GM19023 (cell line): Measurements from ENCODE around the gene S100P.
"Not testable (repeated sequence)": the region's sequence is repeated elsewhere in the genome, so short reads cannot be mapped to it uniquely, and the experiment has no call there.

ENCODE experiments used
- ATAC-seq: cut with Tn5 transposase; IDR thresholded peaks from one replicate; pipeline ENCODE4 v1.9.1; 2021; ENCODE audit warnings: mild to moderate bottlenecking, moderate library complexity; ENCODE audit not compliant: unreplicated experiment

Gene S100P

DNA sequence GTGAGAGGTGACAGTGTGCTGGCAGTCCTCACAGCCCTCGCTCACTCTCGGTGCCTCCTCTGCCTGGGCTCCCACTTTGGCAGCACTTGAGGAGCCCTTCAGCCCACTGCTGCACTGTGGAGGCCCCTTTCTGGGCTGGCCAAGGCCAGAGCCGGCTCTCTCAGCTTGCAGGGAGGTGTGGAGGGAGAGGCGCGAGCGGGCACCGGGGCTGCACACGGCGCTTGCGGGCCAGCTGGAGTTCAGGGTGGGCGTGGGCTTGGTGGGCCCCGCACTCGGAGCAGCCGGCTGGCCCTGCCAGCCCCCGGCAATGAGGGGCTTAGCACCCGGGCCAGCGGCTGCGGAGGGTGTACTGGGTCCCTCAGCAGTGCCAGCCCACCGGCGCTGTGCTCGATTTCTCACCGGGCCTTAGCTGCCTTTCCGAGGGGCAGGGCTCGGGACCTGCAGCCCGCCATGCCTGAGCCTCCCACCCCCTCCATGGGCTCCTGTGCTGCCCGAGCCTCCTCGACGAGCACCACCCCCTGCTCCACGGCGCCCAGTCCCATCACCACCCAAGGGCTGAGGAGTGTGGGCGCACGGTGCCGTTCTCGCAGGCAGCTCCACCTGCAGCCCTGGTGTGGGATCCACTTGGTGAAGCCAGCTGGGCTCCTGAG is 21.0 kb upstream of the S100P start:
- not testable (repeated sequence) for ATAC-seq

DNA sequence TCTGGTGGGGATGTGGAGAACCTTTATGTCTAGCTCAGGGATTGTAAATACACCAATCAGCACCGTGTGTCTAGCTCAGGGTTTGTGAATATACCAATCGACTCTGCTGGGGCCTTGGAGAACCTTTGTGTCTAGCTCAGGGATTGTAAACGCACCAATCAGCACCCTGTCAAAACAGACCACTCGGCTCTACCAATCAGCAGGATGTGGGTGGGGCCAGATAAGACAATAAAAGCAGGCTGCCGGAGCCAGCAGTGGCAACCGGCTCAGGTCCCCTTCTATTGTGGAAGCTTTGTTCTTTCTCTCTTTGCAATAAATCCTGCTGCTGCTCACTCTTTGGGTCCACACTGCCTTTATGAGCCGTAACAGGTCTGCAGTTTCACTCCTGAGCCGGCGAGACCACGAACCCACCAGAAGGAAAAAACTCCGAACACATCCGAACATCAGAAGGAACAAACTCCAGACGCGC is 20.5 kb upstream of the S100P start:
- ATAC-seq: not testable (repeated sequence)

DNA sequence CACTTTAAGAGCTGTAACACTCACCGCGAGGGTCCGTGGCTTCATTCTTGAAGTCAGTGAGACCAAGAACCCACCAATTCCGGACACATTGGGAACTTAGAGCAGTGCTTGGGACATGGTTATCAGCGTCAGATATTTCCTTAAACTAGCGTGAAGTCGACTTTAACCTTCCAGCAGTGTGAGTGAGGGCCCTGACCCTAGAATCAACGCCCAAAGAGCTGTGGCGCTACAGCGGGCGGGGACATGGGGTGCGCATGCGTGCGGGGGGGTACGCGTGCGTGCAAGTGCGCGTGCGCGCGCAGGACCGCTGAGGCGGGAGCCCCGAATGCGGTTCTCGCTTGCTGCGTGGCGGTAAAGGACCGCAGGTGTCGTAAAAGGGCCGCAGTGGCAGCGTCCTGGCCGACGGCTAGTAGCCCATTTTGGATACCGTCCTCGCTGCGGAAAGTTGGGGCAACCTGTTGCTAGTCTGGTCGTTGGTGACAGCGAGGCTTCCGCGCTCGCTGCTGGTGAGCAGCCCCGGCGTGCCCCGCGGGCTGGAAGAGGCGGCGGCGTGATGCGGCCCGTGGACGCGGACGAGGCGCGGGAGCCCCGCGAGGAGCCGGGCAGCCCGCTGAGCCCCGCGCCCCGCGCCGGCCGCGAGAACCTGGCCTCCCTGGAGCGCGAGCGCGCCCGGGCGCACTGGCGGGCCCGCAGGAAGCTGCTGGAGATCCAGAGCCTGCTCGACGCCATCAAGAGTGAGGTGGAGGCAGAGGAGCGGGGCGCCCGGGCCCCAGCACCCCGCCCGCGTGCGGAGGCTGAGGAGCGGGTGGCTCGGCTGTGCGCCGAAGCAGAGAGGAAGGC is 19.8 kb upstream of the S100P start:
- ATAC-seq: peak; percentile 74

DNA sequence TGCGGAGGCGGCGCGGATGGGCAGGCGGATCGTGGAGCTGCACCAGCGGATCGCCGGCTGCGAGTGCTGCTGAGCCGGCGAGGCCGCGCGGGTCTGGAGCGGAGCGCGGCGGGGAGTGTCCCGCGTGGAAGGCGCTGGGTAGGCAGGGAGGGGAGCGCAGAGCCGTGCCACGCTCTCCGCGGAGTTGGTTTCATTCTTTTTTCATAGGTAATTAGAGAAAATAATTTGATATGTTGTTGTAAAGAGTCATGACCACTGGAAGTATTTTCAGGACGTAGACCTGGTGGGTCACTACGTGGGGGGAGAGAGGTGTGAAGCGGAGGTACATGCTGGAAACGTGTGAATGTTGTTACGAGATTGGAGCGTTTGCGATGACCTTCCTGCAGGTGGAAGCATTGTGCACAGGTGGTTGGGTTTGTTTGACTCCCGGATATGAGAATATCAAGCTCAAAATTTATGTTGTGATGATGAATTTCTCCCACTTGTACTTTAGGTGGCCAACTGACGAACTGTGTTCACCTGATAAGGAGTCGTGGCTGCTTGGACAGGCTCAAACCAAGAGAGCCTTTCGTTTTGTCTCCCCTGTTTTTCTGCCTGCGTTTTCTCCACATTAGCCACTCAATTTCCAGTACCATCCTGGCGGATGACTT is 19.1 kb upstream of the S100P start:
- peak; percentile 41 for ATAC-seq

DNA sequence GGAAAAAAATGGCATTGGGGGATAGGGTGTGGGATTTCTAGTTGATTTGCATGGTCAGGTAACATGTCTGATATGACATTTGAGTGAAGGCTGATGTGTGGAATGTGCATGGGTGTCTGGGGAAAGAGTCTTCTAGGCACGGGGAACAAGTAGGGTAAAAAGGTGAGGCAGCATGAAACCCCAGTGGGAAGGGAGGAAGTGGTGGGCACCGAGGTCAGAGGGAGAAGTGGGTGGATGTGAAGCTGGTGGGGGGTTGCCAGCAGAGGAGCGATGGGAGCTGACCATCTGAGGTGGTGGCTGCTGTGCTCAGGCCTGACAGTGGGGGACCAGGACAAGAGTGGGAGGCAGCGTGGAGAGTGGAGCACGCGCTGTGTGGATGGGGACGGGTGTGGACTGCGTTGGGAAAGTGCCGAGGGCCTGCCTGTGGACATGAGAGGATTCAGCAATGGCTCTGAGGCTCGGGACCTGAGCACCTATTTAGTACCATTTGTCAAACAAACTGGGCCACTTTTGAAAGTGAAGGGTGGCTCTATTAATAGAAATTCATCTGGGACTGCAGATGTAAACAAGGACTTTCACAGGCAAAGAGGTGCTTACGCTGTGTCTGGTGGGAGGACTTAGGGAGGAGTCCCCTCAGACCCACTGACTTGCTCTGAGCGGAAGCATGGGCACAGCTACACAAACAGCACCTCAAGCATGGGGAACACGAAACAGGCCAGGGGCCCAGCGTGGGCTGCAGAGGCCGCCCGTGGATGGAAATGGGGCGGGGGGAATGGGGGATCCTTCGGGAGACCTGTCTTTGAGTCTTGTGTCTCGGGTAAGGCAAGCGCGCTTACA is 16.7 kb upstream of the S100P start:
- ATAC-seq: no peak

DNA sequence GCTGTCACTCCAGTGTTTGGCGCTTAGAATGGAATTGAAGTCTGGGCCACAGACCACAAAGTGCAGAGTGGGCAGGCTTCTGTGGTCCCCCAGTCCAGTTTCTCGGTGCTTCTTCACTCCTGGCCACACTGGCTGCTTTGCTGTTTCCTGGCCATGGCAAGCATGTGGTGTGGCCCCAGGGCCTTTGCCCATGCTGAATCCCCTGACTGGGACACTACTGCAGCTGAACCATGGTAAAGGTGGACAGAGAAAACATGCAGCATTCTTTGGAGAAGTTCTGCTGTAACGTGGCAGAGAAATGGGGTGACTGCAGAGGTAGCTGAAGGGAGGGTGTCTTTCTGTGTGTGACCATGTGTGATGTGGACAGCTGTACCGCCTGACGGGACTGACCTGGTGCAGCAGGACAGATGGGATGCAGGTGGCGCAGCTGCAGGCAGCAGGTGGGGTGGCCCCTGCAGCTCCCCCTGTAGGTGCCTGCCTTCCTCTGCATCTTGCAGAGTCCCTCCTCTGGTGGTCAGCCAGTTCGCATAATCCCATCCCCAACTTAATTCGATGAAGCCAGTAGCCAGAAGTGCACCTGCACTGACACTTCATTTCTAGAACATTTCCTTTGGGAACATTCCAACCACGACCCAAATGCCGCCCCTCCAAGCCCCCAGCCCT is 13.2 kb upstream of the S100P start:
- ATAC-seq: no peak

DNA sequence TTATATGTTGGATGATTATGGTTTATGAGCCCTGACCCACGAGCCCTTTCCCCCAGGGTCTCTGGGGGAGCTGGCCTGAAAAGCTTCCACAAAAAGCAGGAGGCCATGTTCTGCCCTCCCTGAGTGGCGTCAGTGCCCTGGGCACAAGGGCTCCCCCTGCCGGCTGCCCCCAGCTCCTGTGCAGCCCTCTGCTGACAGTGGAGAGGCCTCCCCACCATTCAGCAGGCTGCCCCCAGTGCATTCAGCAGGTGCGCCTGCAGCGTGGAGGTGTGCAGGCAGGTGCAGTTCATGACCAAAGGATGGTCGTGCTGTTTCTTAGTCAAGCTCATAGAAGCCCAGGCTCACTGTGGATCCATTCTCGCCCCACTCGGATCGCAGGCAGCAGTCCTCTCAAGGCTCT is 12.5 kb upstream of the S100P start:
- no peak for ATAC-seq

DNA sequence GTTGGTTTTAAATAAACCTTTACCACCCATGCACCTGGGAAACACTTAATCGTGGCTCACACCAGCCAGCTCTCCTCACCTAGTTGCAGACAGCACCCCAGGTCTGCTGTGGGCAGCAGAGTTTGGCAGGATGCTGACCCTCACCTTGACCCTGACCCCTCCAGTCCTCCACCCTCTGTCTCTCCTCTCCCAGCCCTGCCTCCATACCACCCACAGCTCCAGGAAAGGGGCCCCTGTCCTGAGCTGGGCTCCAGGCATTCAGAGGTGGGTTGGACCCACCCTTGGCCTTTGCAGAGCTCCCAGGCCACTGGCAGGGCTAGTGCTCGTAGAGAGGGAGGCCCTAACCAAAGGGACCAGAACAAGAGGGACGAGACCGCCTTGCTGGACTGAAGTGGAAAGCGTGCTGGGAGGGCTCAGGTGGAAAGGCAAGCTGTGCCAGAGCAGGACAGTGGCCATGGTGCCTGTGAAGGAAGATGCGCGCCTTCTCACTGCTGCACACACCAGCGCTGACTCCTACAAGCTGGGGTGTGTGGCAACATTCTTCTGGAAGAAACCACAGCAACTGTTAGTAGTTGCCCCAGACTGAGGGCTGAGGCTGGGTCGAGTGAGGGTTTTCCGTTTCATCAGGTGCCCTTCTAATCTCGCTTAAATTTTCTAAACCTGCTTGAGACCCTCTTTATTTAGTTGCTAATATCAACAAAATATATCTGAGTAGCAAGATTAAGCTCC is 10.7 kb upstream of the S100P start:
- ATAC-seq: no peak

DNA sequence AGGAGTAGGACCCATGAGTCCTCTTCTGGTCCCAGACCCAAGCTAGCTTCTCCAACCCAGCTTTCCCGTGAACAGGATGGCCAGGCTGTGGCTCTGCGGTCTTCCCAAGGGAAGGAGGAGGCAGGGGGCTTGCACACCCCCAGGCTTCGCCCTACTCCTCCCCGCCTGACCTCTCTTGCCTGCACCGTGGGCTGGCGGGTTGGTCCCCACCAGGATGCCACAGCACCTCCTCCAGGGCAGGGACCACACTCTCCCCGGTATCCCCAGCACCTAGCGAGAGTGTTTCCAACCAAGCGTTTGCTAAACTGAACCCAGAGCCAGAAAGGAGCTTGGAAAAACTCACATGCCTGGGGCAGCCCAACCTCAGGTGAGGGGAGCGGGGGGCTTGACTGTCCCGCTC is 9.0 kb upstream of the S100P start:
- no peak for ATAC-seq

DNA sequence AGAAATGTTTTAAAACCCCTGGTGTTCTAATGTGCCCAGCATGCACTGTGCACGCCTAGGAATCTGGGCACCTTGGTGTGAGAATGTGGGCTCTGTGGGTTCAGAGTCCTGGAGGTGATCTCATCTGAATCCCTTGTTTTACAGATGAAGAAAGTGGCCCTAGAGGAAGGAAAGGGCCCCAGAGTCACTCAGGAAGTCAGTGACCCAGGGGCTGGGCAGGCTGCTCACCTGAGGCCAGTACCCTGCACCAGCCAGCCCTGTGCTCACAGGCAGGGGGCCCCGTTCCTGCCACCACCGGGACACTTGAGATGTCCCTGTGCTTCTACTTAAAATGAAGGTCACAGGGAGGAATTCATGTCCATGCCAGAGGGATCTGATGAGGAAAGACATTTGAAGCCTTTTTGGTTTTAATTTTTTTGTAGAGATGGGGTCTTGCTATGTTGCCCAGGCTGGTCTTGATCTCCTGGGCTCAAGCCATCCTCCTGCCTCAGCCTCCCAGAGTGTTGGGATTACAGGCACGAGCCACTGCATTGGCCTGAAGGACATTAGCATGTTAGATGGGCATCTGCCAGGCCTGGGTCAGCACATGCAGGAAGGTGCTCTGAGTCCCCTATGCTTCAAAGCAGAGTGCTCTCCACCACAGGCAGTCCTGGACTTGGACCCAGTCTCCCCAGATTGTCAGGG is 7.4 kb upstream of the S100P start:
- no peak for ATAC-seq

DNA sequence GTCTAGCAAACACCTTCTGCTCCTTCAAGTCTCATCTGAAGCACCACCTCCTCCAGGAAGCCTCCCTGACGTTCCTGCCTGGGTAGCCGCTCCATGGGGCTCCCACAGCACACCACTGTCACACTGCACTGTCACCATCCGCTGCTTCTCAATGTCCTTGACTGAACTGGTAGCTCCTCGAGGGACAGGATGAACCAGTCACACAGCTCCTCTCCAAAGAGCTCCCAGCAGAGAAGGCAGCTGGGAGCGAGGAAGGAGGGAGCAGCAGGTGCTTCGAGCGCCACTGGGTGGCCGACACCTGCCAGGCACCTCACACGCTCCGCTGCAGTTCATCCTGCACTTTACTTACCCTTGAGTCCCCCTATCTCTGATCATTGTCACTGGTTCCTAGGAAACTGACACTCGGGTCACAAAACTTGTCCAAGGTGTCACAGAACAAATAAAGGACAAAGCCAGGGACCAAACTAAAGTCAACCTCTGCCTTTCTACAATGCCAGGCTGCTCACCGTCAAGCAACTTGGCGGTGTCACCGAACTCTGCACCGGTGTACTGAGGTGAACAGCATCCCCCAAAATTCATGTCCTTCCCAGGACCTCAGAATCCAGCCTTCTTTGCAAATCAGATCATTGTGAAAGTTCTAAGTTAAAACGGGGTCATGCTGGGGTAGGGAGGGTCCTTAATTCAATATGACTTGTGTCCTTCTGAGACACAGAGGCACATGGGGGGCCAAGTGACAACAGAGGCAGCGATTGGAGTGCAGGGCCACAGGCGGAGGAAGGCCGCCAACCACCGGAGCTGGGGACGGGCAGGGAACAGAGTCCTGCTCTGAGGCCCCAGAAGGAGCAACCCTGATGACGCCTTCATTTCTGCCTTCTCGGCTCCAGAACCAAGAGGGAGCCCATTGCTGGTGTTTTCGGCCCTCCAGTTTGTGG is 5.5 kb upstream of the S100P start:
- no peak for ATAC-seq

DNA sequence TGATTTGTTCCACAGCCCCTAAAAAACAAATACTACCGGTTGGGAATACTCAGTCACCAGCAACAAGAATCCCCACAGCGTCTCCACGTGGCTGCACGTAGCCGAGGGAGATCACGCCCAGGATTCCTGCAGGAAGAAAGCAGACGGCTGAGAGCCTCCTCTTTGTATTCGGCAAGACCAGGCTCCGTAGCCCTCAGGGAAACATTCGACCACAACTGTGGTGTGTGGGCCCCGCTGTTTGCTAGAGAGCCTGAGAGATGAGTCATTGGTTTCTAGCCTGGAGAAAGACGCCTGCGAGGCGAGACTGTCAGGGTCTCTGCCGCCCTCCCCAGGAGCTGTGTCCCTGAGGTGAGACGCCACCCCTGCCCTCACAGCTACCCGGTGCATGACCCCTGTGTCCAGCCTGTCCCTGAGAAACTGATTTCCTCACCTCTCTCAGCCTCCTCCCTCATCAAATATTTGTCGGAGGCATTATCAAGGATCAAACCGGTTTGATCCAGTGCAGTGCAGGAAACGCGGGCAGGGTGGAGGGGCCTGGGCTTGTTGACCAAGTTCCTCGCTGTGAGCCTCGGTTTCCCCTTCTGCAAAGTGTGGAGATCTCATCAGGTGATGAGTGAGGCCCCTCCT is 4.7 kb upstream of the S100P start:
- ATAC-seq: peak; percentile 81

DNA sequence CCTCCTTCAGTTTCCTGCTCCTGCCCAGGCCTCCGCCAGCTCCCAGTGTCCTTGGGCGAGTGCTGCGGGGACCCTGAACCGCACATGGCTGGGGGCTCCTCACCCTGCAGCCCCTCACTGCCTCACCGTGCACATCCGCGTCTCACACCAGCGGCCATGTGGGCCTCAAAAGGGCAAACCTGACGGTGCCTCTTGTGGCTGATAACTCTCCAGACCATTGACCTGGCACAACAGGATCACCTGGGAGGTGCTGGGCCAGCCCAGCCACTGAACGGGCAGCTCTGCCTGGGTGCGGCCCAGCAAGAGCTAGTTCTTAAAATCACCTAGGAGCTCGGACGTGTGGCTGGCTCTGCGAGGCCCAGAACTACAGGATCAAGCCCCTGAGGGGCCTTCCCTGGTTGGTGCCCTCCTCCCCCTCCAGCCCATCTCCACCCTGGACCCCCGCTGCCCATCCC is 4.1 kb upstream of the S100P start:
- ATAC-seq: no peak

DNA sequence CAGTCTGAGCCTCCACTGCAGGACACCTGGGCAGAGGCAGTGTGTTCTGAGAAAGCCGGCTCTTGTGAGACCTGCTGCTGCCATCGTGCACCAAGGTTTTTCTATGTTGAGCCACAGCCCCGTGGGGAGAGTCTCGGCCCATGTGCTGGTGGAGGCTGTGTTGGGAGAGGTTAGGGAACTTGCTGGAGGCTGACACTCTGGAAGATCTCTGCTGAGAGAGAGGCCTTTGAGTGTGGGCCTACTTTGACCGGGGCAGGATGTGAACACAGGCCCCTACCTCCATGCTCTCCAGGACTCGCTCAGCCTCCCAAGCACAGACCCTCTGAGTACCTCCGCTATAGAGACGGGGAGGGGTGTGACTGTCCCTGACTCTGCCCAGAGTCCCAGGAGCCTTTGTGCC is 1.3 kb upstream of the S100P start:
- ATAC-seq: no peak

DNA sequence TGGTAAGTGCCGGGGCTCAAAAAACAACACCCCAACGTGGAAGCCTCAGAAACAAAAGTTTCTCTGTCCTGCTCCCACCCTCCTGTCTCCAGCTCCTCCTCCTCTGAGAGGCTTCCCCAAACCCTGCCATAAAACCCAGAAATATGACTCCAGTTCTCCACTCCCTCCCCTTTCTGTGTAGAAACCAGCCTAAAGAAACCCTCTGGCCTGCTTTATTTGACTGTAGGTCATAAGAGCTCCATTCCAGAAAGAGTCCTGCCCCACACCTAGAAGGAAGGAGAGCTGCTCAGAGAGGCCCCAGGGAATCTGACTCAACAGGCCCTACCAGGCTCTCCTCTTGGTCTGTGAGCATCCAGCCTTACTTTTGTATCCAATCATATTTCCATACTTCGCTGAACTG is 872 bp upstream of the S100P start:
- no peak for ATAC-seq

DNA sequence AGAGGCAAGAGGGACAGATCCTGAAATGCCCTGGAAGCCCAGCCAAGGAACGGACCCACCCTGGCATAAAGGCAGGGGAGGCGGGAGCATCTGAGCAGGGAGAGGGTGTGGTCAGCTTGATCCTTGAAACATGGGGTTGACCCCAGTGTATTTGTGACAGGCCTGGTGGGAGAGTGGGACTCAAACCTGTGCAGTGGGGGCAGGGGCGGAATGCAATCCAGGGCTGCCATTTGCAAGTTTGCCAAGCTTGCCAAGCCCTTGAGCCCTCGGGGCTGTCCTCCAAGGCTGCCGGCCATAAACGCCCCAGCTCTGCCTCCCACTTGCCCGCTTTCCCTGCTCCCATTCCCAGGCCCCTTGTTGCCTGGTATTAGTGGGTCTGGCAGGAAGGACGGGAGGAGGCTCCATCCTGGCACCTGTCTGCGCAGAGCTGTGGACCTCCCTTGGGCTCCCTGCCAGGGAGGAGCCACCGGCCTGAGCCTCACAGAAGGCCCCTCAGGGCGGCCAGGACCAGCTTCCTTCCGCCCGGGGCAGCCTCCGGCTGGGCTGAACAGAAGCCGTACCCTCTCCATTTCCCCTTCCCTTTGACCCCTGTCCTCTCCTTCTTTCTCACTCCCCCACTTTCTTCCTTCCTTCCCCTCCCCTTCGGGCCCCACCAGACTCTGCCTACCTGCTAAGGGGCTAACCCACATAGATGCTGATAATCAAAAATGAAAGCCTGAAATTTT is 661 bp downstream of the S100P start:
- no peak for ATAC-seq
